Panc1 (cell line): ENCODE results near the gene B9D2.

ENCODE experiments used
- CTCF ChIP-seq: fragments of 450-650 bp; IDR thresholded peaks from 2 replicates; pipeline ENCODE4 v1.5.1; 2017; ENCODE audit warnings: mild to moderate bottlenecking
- POLR2AphosphoS5 ChIP-seq: IDR thresholded peaks from 2 replicates; pipeline ENCODE4 v1.6.1; 2012; ENCODE audit warnings: mild to moderate bottlenecking, low read depth, low read length, moderate library complexity
- REST ChIP-seq, 2 experiments: IDR thresholded peaks; 2 replicates each; pipeline ENCODE4 v1.6.1; 2011 to 2012; ENCODE audit warnings: low read depth in 2 of 2, control low read depth in 1 of 2, low read length in 1 of 2, mild to moderate bottlenecking in 1 of 2, moderate library complexity in 1 of 2; ENCODE audit not compliant: insufficient read depth in 1 of 2
- SIN3A ChIP-seq: IDR thresholded peaks from 2 replicates; pipeline ENCODE4 v1.6.1; 2012; ENCODE audit warnings: low read depth, mild to moderate bottlenecking, low read length, moderate library complexity, borderline replicate concordance; ENCODE audit not compliant: insufficient read depth
- TCF7L2 ChIP-seq: IDR thresholded peaks from 2 replicates; pipeline ENCODE4 v1.6.1; 2011; ENCODE audit warnings: mild to moderate bottlenecking, low read depth, low read length, inconsistent platforms

- TF ChIP-seq CTCF (no peak), SIN3A (no peak), POLR2AphosphoS5 (0 out of 2 replicates have a peak, but pooled peaks have one; percentile 10), REST (IDR thresholded peaks at IDR 0.05; ENCODE audit: insufficient read depth in 1 of 2, low read depth in 2 of 2, low read length in 1 of 2) (no peak), TCF7L2 (no peak)
These were observed 42.7 kb downstream of the B9D2 start for GRCh38 chr19:41321204-41321599.
